ENCODE results near the gene PPARA. TPM values are rescaled to one million over a fixed set of nuclear protein-coding genes. Genes with fewer than 3 reads are reported as not detected.

Gene PPARA
- total RNA-seq, 1 donor from 2014 or later = 1.8 TPM

DNA sequence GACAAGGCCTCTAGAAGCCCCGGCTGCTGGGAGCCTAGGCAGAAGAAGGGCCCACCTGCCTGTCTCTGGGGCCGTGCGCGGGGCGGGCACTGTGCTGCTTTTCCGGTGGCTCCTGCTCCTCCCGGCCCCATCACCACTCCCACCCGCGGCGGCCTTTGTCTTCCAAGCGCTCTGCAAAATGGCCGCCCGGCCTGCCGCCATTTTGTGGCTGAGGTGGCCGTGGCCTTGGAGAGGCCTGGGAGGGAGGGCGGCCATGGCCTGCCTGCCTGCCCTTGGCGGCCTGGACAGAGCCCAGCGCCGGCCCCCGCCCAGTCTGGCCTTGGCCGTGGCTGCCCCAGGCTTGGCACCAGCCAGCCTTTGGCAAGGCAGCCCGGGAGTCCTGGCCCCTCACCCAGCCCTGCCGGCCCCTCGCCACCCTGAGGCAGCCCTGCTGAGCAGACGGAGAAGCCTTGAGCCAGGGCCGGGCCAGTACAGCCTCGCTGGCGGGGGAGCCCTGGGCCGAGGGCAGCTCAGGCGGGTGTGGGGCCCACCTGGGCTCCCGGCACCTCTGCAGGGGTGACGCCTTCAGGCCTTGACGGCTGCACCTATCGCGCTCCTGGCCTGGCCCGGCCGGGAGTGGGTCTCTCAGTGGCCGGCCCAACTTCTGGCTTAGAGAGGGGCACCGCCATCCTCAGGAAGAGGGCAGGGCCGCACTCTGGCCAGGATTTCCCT, 46.0 kb upstream of the PPARA start:
- Mint-ChIP-seq H3K4me3 (ENCODE audit: unreplicated experiment) (no peak overlapping the region), H3K9me3 (ENCODE audit: unreplicated experiment) (peaks cover 2% of the 10 kb centered on the region), H3K27ac (ENCODE audit: unreplicated experiment) (no peak overlapping the region), H3K36me3 (ENCODE audit: unreplicated experiment) (no peaks in the 10 kb centered on the region), H3K4me1 (ENCODE audit: low read depth, unreplicated experiment) (no peaks in the 10 kb centered on the region), H3K27me3 (ENCODE audit: unreplicated experiment) (peaks cover 3% of the 10 kb centered on the region)
- DNase-seq = no peak
- TF ChIP-seq, protein P1, sequence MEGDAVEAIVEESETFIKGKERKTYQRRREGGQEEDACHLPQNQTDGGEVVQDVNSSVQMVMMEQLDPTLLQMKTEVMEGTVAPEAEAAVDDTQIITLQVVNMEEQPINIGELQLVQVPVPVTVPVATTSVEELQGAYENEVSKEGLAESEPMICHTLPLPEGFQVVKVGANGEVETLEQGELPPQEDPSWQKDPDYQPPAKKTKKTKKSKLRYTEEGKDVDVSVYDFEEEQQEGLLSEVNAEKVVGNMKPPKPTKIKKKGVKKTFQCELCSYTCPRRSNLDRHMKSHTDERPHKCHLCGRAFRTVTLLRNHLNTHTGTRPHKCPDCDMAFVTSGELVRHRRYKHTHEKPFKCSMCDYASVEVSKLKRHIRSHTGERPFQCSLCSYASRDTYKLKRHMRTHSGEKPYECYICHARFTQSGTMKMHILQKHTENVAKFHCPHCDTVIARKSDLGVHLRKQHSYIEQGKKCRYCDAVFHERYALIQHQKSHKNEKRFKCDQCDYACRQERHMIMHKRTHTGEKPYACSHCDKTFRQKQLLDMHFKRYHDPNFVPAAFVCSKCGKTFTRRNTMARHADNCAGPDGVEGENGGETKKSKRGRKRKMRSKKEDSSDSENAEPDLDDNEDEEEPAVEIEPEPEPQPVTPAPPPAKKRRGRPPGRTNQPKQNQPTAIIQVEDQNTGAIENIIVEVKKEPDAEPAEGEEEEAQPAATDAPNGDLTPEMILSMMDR (IDR thresholded peaks at IDR 0.05; ENCODE audit: partially characterized antibody, unreplicated experiment) = no peak

DNA sequence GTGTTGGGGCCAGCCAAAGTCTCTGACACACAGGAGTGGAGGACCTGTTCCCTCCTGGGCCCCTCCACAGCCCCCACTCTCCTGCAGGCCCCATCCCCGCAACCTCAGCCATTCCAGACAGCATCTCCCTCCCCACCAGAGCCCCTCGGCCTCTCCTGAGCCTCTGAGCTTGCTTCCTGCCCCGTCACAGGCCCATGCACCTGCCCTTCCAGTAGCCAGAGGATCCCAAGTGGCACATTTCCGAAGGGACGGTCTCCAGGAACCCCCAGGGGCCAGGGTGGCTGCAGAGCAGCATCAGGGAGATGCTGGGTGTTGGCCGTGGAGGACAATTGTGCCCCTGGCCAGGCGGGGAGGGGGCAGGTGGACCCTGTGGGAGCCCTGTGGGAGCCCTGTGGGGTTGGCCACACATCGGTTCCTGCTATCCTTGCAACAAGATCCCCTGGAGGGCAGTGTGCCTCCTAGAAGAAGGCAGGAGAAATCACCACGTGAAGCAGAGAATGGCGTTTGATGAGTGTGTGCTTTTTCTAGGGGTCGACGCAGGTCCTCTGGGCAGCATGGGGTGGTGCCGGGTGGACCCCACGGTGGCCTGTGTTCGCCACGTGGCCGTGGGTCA, 45.3 kb upstream of the PPARA start:
- DNase-seq = no peak
- peaks cover 2% of the 10 kb centered on the region for H3K9me3 Mint-ChIP-seq (ENCODE audit: unreplicated experiment)
- H3K27ac Mint-ChIP-seq (ENCODE audit: unreplicated experiment) = no peak overlapping the region
- peaks cover 3% of the 10 kb centered on the region for H3K27me3 Mint-ChIP-seq (ENCODE audit: unreplicated experiment)
- no peaks in the 10 kb centered on the region for H3K4me1 Mint-ChIP-seq (ENCODE audit: low read depth, unreplicated experiment)
- no peaks in the 10 kb centered on the region for H3K36me3 Mint-ChIP-seq (ENCODE audit: unreplicated experiment)
- TF ChIP-seq, protein P1 (IDR thresholded peaks at IDR 0.05; ENCODE audit: partially characterized antibody, unreplicated experiment) = no peak
- H3K4me3 Mint-ChIP-seq (ENCODE audit: unreplicated experiment) = no peak overlapping the region

- H3K4me3 Mint-ChIP-seq (ENCODE audit: unreplicated experiment) = no peak overlapping the region
- peaks cover 2% of the 10 kb centered on the region for H3K9me3 Mint-ChIP-seq (ENCODE audit: unreplicated experiment)
- H3K36me3 Mint-ChIP-seq (ENCODE audit: unreplicated experiment) = no peaks in the 10 kb centered on the region
- peaks cover 3% of the 10 kb centered on the region for H3K27me3 Mint-ChIP-seq (ENCODE audit: unreplicated experiment)
- H3K4me1 Mint-ChIP-seq (ENCODE audit: low read depth, unreplicated experiment) = no peaks in the 10 kb centered on the region
- DNase-seq = no peak
- no peak overlapping the region for H3K27ac Mint-ChIP-seq (ENCODE audit: unreplicated experiment)
- TF ChIP-seq, protein P1 (IDR thresholded peaks at IDR 0.05; ENCODE audit: partially characterized antibody, unreplicated experiment) = no peak
These were observed 44.6 kb upstream of the PPARA start for GRCh38 chr22:46105494-46106278.

GRCh38 chr22:46106279-46107022, 43.9 kb upstream of the PPARA start:
- H3K36me3 Mint-ChIP-seq (ENCODE audit: unreplicated experiment) = no peaks in the 10 kb centered on the region
- no peak overlapping the region for H3K4me3 Mint-ChIP-seq (ENCODE audit: unreplicated experiment)
- H3K4me1 Mint-ChIP-seq (ENCODE audit: low read depth, unreplicated experiment) = no peaks in the 10 kb centered on the region
- H3K27me3 Mint-ChIP-seq (ENCODE audit: unreplicated experiment) = peaks cover 3% of the 10 kb centered on the region
- TF ChIP-seq, protein P1 (IDR thresholded peaks at IDR 0.05; ENCODE audit: partially characterized antibody, unreplicated experiment) = no peak
- no peak for DNase-seq
- H3K9me3 Mint-ChIP-seq (ENCODE audit: unreplicated experiment) = peaks cover 2% of the 10 kb centered on the region
- no peak overlapping the region for H3K27ac Mint-ChIP-seq (ENCODE audit: unreplicated experiment)
